Esophagus squamous epithelium (tissue), 4 donors: ENCODE data around the gene CCNL1.
"Not testable (repeated sequence)": the region's sequence is repeated elsewhere in the genome, so short reads cannot be mapped to it uniquely, and the experiment has no call there.

Source experiments
- POLR2A ChIP-seq, 4 donors: fragments of 450-650 bp; IDR thresholded peaks; one replicate each; pipeline ENCODE4 v1.6.1; 2017; ENCODE audit warnings: antibody characterized with exemption in 4 of 4, mild to moderate bottlenecking in 4 of 4, moderate library complexity in 3 of 4
- TF ChIP-seq, protein P1 (sequence below), 6 experiments: fragments of 450-650 bp in 4 of 6; fragments of 200-600 bp in 2 of 6; sonication (generic) in 2 of 6; IDR thresholded peaks; one replicate each; pipeline ENCODE4 v1.5.1; 2016 to 2019; ENCODE audit warnings: antibody characterized with exemption in 6 of 6, mild to moderate bottlenecking in 4 of 6, moderate library complexity in 4 of 6

DNA sequence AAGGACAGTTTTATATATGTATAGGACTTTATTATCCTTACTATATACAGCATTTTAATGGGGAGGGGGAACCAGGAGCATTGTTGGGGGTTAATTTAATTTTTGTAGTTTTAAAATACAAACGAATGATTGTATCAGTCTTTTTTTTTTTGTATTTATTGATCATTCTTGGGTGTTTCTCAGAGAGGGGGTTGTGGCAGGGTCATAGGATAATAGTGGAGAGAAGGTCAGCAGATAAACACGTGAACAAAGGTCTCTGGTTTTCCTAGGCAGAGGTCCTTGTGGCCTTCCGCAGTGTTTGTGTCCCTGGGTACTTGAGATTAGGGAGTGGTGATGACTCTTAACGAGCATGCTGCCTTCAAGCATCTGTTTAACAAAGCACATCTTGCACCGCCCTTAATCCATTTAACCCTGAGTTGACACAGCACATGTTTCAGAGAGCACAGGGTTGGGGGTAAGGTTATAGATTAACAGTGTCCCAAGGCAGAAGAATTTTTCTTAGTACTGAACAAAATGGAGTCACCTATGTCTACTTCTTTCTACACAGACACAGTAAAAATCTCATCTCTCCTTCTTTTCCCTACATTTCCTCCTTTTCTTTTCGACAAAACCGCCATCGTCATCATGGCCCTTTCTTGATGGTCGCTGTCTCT is 18.0 kb upstream of the CCNL1 start:
- TF ChIP-seq, protein P1, sequence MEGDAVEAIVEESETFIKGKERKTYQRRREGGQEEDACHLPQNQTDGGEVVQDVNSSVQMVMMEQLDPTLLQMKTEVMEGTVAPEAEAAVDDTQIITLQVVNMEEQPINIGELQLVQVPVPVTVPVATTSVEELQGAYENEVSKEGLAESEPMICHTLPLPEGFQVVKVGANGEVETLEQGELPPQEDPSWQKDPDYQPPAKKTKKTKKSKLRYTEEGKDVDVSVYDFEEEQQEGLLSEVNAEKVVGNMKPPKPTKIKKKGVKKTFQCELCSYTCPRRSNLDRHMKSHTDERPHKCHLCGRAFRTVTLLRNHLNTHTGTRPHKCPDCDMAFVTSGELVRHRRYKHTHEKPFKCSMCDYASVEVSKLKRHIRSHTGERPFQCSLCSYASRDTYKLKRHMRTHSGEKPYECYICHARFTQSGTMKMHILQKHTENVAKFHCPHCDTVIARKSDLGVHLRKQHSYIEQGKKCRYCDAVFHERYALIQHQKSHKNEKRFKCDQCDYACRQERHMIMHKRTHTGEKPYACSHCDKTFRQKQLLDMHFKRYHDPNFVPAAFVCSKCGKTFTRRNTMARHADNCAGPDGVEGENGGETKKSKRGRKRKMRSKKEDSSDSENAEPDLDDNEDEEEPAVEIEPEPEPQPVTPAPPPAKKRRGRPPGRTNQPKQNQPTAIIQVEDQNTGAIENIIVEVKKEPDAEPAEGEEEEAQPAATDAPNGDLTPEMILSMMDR (IDR thresholded peaks at IDR 0.05), result not testable (repeated sequence)
- TF ChIP-seq POLR2A (IDR thresholded peaks at IDR 0.05), result not testable (repeated sequence)
